Natural killer cell (primary cell): ENCODE measurements around the gene GGA3. TPM values are rescaled to one million over a fixed set of nuclear protein-coding genes. Genes with fewer than 3 reads are reported as not detected.

Experiments
- ATAC-seq, 3 donors: fragments of 150-1000 bp in 2 of 3; fragments of 200-7000 bp in 1 of 3; cut with Tn5 transposase; 1 replicate in 1 of 3; 2 replicates in 2 of 3; pipeline ENCODE4 v1.10.0; 2021; ENCODE audit warnings: mild to moderate bottlenecking in 2 of 3, moderate library complexity in 2 of 3
- DNase-seq, 2 donors: peaks; one replicate each; pipeline versions ENCODE4 v3.0.0 to v3.0.0-alpha.2; 2013 to 2021; ENCODE audit warnings: mixed read lengths in 1 of 2
- H3K27ac ChIP-seq: one replicate; pipeline ENCODE4 v1.5.1; 2013; ENCODE audit warnings: mild to moderate bottlenecking, low read length
- H3K27me3 ChIP-seq: one replicate; pipeline ENCODE4 v1.6.1; 2013; ENCODE audit warnings: low read length; ENCODE audit not compliant: control insufficient read depth, insufficient read depth
- H3K36me3 ChIP-seq: one replicate; pipeline ENCODE4 v1.6.1; 2013; ENCODE audit warnings: low read length; ENCODE audit not compliant: control insufficient read depth, insufficient read depth
- H3K4me1 ChIP-seq: one replicate; pipeline ENCODE4 v1.6.1; 2013; ENCODE audit warnings: low read length; ENCODE audit not compliant: control insufficient read depth, insufficient read depth
- H3K4me3 ChIP-seq: one replicate; pipeline ENCODE4 v1.5.1; 2013; ENCODE audit warnings: low read length
- H3K9me3 ChIP-seq: one replicate; pipeline ENCODE4 v1.6.1; 2013; ENCODE audit warnings: low read length; ENCODE audit not compliant: control insufficient read depth, insufficient read depth
- H3K27ac Mint-ChIP-seq, 2 donors: one replicate each; pipeline ENCODE4 v1.8.0; 2022; ENCODE audit warnings: mild to moderate bottlenecking in 2 of 2, mixed read lengths in 2 of 2, moderate library complexity in 1 of 2
- H3K27me3 Mint-ChIP-seq, 2 donors: one replicate each; pipeline ENCODE4 v1.8.0; 2022; ENCODE audit warnings: low read depth in 2 of 2, mixed read lengths in 2 of 2
- H3K36me3 Mint-ChIP-seq: one replicate; pipeline ENCODE4 v1.8.0; 2022; ENCODE audit warnings: mixed read lengths
- H3K4me1 Mint-ChIP-seq, 2 donors: one replicate each; pipeline ENCODE4 v1.8.0; 2022; ENCODE audit warnings: mixed read lengths in 2 of 2
- H3K4me3 Mint-ChIP-seq: one replicate; pipeline ENCODE4 v1.8.0; 2022; ENCODE audit warnings: mild to moderate bottlenecking, moderate library complexity, mixed read lengths
- H3K9me3 Mint-ChIP-seq, 2 donors: one replicate each; pipeline ENCODE4 v1.8.0; 2022; ENCODE audit warnings: mixed read lengths in 2 of 2
- WGBS: methylation state at CpG from one replicate; pipeline ENCODE4 v1.1.7; 2013; ENCODE audit warnings: missing lambda C conversion rate; ENCODE audit not compliant: insufficient coverage; 5-methylcytosine and 5-hydroxymethylcytosine counted together
- intact Hi-C: fragments of 100-400 bp; cut with micrococcal nuclease; formaldehyde crosslinking; loops from one replicate; pipeline ENCODE4 v1.14.2; 2022
- total RNA-seq, 4 donors: library from RNA; stranded (reverse); fragments of 120-200 nt in 1 of 4; gene quantifications; one replicate each; pipeline versions ENCODE4 v1.2.3 to v1.2.4, GENCODE V29; 2013 to 2022
- TF ChIP-seq, protein P1 (sequence below): fragments of 200-600 bp; IDR thresholded peaks from one replicate; pipeline ENCODE4 v1.8.0; 2022; ENCODE audit warnings: antibody characterized with exemption

GGA3 gene
- total RNA-seq, 3 donors from 2014 or later (not counting 1 experiment from before 2014, with no cell fraction given): 78.1 to 97.3 (median 94.0) TPM

DNA sequence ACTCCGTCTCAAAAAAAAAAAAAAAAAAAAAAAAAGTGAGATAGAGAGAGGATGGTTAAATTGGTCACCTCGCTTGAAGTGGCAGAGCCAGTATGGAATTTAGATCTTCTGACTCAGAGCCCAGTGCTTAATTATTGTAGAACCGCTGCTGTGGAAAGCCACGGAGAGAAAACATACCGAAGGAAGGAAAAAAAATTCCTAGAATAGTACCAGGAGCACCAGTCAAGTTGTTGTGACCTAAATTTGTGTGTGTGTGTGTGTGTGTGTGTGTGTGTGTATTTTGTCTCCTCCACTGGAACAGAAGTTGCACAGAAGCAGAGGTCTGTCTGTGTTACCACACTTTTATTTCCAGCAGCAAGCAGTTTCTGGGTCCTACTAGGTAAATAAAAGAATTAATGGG lies 66.5 kb downstream of the GGA3 start:
- 92% methylated on average over 4 of the region's 5 CpGs for WGBS
- no peaks in the 10 kb centered on the region for H3K36me3 Mint-ChIP-seq
- Histone ChIP-seq H3K4me3 (no peak overlapping the region), H3K27ac (no peak overlapping the region), H3K4me1 (no peaks in the 10 kb centered on the region), H3K9me3 (no peaks in the 10 kb centered on the region), H3K36me3 (no peaks in the 10 kb centered on the region), H3K27me3 (no peaks in the 10 kb centered on the region)
- no peak overlapping the region for H3K4me3 Mint-ChIP-seq
- intact Hi-C loops: no loop called here
- TF ChIP-seq, protein P1, sequence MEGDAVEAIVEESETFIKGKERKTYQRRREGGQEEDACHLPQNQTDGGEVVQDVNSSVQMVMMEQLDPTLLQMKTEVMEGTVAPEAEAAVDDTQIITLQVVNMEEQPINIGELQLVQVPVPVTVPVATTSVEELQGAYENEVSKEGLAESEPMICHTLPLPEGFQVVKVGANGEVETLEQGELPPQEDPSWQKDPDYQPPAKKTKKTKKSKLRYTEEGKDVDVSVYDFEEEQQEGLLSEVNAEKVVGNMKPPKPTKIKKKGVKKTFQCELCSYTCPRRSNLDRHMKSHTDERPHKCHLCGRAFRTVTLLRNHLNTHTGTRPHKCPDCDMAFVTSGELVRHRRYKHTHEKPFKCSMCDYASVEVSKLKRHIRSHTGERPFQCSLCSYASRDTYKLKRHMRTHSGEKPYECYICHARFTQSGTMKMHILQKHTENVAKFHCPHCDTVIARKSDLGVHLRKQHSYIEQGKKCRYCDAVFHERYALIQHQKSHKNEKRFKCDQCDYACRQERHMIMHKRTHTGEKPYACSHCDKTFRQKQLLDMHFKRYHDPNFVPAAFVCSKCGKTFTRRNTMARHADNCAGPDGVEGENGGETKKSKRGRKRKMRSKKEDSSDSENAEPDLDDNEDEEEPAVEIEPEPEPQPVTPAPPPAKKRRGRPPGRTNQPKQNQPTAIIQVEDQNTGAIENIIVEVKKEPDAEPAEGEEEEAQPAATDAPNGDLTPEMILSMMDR: no peak
- no peak for DNase-seq
- no peaks in the 10 kb centered on the region for H3K9me3 Mint-ChIP-seq
- no peaks in the 10 kb centered on the region for H3K27me3 Mint-ChIP-seq
- no peaks in the 10 kb centered on the region for H3K4me1 Mint-ChIP-seq
- no peak overlapping the region for H3K27ac Mint-ChIP-seq
- no peak for ATAC-seq

DNA sequence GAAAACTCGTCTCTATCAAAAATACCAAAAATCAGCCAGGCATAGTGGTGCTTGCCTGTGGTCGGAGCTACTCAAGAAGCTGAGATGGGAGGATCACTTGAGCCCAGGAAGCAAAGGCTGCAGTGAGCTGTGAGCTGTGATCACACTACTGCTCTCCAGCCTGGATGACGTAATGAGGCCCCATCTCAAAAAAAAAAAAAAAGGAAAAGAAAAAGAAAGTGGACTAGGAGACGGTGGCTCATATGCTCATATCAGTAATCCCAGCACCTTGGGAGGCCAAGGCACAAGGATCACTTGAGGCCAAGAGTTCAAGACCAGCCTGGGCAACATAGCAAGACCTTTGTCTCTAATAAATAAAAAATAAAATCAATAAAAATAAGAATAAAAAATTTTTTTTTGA lies 69.8 kb downstream of the GGA3 start:
- TF ChIP-seq, protein P1: no peak
- H3K27me3 ChIP-seq: no peaks in the 10 kb centered on the region
- H3K9me3 ChIP-seq: no peaks in the 10 kb centered on the region
- no peaks in the 10 kb centered on the region for H3K36me3 ChIP-seq
- Mint-ChIP-seq H3K4me1 (no peaks in the 10 kb centered on the region), H3K27ac (no peak overlapping the region), H3K36me3 (no peaks in the 10 kb centered on the region), H3K4me3 (no peak overlapping the region), H3K27me3 (no peaks in the 10 kb centered on the region), H3K9me3 (no peaks in the 10 kb centered on the region)
- ATAC-seq: no peak
- 95% methylated on average over 3 of the region's 4 CpGs for WGBS
- no peak overlapping the region for H3K4me3 ChIP-seq
- DNase-seq: no peak
- no peaks in the 10 kb centered on the region for H3K4me1 ChIP-seq
- H3K27ac ChIP-seq: no peak overlapping the region
- intact Hi-C loops: no loop called here

DNA sequence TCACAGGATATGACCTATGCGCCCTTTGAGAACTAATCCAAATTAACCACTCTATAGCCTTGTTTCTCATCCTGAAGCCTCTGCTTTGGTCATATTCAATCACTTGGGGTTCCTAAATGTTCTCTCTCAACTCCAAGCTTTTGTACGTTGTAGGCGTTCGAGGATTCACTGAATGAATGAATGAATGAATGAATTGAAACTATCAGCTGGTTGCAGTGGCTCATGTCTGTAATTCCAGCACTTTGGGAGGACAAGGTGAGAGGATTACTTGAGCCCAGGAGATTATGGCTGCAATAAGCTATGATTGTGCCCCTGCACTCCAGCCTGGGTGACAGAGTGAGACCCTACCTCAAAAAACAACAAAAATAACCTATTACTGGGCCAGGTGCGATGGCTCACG lies 72.8 kb downstream of the GGA3 start:
- TF ChIP-seq, protein P1: no peak
- H3K27ac ChIP-seq: no peak overlapping the region
- ATAC-seq (no peak), DNase-seq (no peak)
- no peaks in the 10 kb centered on the region for H3K9me3 Mint-ChIP-seq
- peaks cover 10 to 12% of the 10 kb centered on the region in 2 donors for H3K4me1 Mint-ChIP-seq
- H3K4me3 Mint-ChIP-seq: no peak overlapping the region
- H3K27ac Mint-ChIP-seq: no peak overlapping the region
- H3K27me3 Mint-ChIP-seq: no peaks in the 10 kb centered on the region
- no peak overlapping the region for H3K4me3 ChIP-seq
- WGBS: 98% methylated on average over 6 of the region's 6 CpGs
- peaks cover 5% of the 10 kb centered on the region for H3K4me1 ChIP-seq
- H3K36me3 Mint-ChIP-seq: no peaks in the 10 kb centered on the region
- intact Hi-C loops: no loop called here
- H3K36me3 ChIP-seq: no peaks in the 10 kb centered on the region
- H3K27me3 ChIP-seq: no peaks in the 10 kb centered on the region
- no peaks in the 10 kb centered on the region for H3K9me3 ChIP-seq

Other genes with a start within 250 kb of the GGA3 start
- gene MRPL58, start 248.9 kb downstream of the GGA3 start, total RNA-seq: 10 to 100 TPM in 2 of 3 donors, 1 to 10 TPM in 1; 9.0 to 15.7 (median 12.9) TPM
- 10 to 100 TPM; 74.7 to 96.3 (median 75.2) TPM for gene ATP5PD, start 214.6 kb downstream of the GGA3 start, total RNA-seq
- gene KCTD2, start 214.4 kb downstream of the GGA3 start, total RNA-seq: 10 to 100 TPM; 17.4 to 27.0 (median 24.7) TPM
- 10 to 100 TPM in 1 of 3 donors, 1 to 10 TPM in 2; 6.3 to 11.2 (median 10.0) TPM for gene SLC16A5, start 173.7 kb downstream of the GGA3 start, total RNA-seq
- gene ARMC7, start 151.6 kb downstream of the GGA3 start, total RNA-seq: 10 to 100 TPM in 2 of 3 donors, 1 to 10 TPM in 1; 9.3 to 18.6 (median 11.3) TPM
- gene NT5C, start 129.9 kb downstream of the GGA3 start, total RNA-seq: 10 to 100 TPM; 58.1 to 67.4 (median 61.2) TPM
- 10 to 100 TPM; 45.0 to 54.8 (median 50.5) TPM for gene JPT1, start 107.1 kb downstream of the GGA3 start, total RNA-seq
- gene SUMO2, start 78.6 kb downstream of the GGA3 start, total RNA-seq: 100 to 1,000 TPM; 240 to 294 (median 250) TPM
- gene NUP85, start 55.9 kb downstream of the GGA3 start, total RNA-seq: 10 to 100 TPM; 71.1 to 78.1 (median 77.0) TPM
- 10 to 100 TPM; 27.3 to 29.4 (median 27.9) TPM for gene MRPS7, start 273 bp upstream of the GGA3 start, total RNA-seq
- gene MIF4GD, start 9.6 kb upstream of the GGA3 start, total RNA-seq: 10 to 100 TPM; 44.5 to 56.9 (median 50.3) TPM
- 10 to 100 TPM; 12.1 to 17.7 (median 14.8) TPM for gene SLC25A19, start 27.8 kb upstream of the GGA3 start, total RNA-seq
- 100 to 1,000 TPM; 115 to 142 (median 116) TPM for gene GRB2, start 144.1 kb upstream of the GGA3 start, total RNA-seq
- gene TMEM94, start 195.0 kb upstream of the GGA3 start, total RNA-seq: 100 to 1,000 TPM in 2 of 3 donors, 10 to 100 TPM in 1; 84.4 to 142 (median 104) TPM